ENCODE data around the gene COX4I1.
"Not testable (repeated sequence)": the region's sequence is repeated elsewhere in the genome, so short reads cannot be mapped to it uniquely, and the experiment has no call there.

COX4I1 gene

GRCh38 chr16:85823328-85823920 is 23.9 kb downstream of the COX4I1 start:
- DNase-seq (ENCODE audit: low read depth in 2 of 2), result no peak

DNA sequence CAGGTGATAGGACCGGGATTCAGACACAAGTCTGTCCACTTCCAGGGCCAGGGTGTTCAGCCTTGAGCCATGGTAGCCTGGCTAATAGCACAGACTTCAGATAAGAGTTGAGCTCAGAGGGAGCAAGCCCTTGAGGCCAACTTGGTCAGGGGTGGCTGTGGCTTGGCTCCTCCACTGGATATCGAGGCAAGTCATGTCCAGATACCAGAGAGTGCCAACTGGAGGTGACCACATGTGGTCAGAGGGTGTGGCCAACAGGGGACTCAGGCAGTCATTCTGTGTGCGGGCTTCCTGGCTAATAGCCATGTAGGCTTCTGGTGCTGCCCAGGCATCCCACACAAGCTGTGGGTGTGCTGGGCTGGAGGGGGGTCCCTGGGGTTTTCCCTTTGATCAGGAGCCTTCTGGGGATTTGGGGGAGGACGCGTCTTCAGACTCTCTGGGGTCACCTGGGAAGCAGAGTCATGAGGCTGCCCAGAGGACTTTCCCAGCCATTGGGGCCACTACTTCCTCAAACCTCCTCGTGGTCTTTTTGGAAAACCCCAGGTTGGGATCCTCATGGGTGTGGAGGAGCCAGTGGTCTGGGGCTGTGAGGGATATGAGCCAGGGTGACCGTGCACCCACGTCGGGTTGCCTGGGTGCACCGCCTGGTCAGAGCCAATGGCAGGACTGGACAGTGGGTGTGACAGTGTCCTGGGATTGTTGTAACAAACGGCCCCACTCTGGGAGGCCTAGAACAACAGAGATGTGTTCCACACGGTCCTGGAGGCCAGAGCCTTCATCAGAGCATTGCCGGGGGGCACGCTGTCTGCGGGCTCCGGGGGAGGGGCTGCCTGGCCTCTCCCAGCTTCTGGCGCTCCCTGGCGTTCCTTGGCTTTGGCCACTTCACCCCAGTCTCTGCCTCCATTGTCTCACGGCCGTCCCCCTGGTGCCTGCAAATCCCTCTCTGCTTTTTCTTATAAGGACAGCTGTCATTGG is 25.0 kb downstream of the COX4I1 start:
- DNase-seq (ENCODE audit: low read depth in 2 of 2), result no peak

GRCh38 chr16:85825326-85825725 is 25.8 kb downstream of the COX4I1 start:
- DNase-seq (ENCODE audit: low read depth in 2 of 2), result no peak

DNA sequence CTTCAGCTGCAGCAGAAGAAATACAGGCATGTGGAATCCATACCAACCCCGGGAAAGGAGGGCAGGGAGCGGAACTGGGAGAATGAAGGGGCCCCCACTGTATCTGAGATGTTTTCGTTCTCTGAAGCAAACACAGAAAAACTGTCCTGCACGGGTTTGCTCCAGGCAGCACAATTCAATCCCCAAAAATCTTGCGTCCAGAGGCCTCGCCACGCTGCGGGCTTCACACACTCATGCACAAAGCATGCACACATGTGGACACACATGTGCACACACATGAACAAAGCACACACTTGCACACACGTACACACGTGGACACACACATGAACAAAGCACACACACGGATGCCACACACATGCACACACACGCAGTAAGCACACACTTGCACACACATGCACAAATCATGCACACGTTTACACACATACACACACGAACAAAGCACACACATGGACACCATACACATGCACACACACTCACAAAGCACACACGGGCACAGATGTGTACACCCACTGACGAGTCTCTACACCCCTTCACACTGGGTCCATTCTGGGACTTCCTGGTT is 27.3 kb downstream of the COX4I1 start:
- DNase-seq (ENCODE audit: low read depth in 2 of 2), result no peak

DNA sequence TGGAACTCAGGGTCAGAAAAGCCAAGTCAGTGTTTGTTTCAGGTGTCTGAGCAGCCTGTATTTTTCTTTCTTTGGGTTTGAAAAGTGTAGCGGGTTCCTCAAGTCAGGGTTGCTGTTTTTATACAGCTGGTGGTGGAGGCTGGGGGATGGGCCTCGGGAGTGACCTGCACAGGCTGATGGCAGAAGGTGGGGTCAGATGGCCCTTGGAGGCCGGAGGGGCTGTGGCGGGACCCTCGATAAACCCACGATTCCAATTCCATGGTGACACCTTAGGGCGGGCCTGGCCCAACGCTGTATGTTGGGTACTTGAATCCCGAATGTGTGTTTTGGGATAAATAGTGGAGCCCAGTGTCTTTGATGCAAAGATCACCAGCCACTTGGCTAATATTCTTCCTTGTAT is 28.7 kb downstream of the COX4I1 start:
- no peak for DNase-seq (ENCODE audit: low read depth in 2 of 2)

- DNase-seq (ENCODE audit: low read depth in 2 of 2), result no peak
Observed at GRCh38 chr16:85829171-85829719, 29.8 kb downstream of the COX4I1 start.

GRCh38 chr16:85829751-85830445 is 30.4 kb downstream of the COX4I1 start:
- DNase-seq (ENCODE audit: low read depth in 2 of 2), result no peak

DNA sequence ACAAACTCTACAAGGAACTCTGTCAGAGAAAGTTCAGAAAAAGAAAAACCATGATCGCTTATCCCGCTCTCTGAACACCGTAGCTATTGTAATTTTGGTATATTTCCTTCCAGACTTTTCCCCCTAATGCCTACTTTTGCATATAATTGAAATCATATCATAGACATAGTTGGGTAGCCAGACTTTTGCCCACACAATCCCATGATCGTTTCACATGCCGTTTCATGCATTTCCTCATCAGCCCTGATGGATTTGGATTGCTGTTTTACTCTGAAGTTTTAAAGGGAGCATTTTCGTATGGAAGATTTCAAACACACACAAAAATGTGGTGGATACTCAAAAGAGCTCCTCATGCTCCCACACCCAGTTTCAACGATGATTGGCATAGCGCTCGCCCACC is 31.3 kb downstream of the COX4I1 start:
- DNase-seq (ENCODE audit: low read depth in 2 of 2), result no peak

GRCh38 chr16:85832570-85833218 is 33.2 kb downstream of the COX4I1 start:
- DNase-seq (ENCODE audit: low read depth in 2 of 2), result no peak

DNA sequence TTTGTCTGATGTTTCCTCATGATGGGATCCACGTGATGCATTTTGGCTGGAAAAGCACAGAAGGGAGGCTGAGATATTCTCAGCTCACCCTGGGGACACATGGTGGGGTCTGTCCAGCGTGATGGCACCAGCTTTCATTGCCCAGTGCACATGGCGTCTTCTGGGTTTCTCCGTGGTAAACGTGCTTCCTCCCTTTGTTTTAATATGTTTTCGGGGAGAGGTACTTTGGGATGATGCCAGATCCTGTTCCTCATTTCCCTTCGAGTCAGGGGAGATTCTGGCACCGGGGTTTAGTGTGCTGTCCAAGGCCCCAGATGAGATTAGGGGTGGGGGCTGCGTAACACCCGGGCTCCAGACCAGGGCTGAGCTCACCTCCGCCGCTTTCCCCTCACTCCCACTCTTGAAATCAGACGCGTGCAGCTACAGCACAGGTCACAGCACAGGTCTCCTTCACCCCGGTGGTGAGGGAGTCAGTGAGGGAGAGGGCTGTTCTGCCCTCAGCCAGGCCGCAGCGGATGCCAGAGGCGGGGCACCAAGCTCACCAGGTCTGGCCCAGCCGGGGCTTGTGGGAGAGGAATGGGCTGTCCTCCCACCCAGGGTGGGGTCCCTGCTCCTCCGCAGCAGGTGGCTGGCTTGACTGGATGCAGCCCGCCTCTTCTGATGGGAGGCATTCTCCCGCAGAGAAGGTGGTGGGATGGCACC is 33.9 kb downstream of the COX4I1 start:
- DNase-seq (ENCODE audit: low read depth in 2 of 2), result no peak

DNA sequence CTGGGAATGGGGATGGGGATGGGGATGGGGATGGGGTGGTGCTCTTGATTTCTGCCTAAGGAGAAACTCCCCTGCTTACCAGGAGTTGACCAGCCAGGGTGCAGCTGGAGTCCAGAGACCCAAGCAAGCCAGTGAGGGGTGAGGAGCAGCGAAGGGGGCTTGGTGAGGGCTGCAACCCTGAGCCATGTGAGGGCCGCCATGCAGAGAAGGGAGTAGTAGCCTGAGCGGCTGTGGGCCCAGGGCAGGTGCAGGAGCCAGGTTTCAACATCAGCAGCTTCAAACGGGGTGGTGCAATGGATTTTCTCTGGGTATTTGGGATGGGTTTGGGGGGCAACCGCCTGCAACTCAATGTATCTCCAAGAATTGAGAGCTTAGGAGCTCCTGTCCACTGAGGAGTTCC is 35.2 kb downstream of the COX4I1 start:
- no peak for DNase-seq (ENCODE audit: low read depth in 2 of 2)

GRCh38 chr16:85835227-85835751 is 35.8 kb downstream of the COX4I1 start:
- no peak for DNase-seq (ENCODE audit: low read depth in 2 of 2)

DNA sequence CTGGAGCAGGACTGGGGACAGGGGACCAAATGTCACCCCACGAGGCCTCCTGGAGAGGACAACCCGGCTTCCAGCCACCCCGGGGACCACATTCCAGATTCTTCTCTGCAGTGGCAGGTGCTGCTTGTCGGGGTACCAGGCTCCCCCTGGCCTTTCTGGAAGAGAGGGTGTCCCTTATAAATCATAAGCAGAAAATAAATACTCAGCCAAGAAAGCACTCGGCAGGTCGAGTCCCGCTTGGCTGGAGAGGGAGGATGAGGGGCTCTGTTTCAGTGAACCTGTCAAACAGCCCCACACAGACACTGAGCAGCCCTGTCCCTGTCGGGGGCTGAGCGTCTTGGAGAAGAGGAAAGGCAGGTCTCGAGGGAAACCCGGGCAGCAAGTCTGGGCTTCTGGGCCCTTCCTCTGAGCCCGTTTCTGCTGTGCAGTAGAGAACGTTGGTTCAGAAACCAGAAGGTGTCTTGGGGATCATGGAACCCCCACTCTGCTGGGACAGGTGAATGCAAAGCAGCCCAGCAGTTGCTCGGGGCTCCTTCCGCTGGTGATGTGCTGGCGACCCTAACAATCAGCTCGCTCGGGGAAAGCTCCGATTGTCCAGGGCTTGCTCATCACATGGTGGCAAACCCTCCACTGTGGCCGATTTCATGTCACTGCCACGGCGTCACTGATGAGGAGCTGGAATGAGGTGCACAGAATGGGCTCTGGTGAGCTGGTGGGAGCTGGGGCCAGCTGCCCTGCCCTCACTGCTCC is 36.6 kb downstream of the COX4I1 start:
- no peak for DNase-seq (ENCODE audit: low read depth in 2 of 2)

GRCh38 chr16:85836706-85837582 is 37.4 kb downstream of the COX4I1 start:
- no peak for DNase-seq (ENCODE audit: low read depth in 2 of 2)

DNA sequence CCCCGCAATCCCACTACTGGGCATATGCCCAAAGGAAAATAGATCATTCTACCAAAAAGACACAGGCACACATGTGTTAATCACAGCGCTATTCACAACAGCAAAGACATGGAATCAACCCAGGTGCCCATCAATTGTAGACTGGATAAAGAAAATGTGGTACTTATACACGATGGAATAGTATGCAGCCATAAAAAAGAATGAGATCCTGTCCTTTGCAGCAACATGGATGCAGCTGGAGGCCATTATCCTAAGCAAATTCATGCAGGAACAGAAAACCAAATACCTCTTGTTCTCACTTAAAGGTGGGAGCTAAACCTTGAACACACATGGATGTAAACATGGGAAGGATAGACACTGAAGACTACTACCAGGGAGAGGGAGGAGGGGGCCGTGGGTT is 38.2 kb downstream of the COX4I1 start:
- DNase-seq (ENCODE audit: low read depth in 2 of 2), result not testable (repeated sequence)

- no peak for DNase-seq (ENCODE audit: low read depth in 2 of 2)
Observed at GRCh38 chr16:85838381-85838780, 38.9 kb downstream of the COX4I1 start.

DNA sequence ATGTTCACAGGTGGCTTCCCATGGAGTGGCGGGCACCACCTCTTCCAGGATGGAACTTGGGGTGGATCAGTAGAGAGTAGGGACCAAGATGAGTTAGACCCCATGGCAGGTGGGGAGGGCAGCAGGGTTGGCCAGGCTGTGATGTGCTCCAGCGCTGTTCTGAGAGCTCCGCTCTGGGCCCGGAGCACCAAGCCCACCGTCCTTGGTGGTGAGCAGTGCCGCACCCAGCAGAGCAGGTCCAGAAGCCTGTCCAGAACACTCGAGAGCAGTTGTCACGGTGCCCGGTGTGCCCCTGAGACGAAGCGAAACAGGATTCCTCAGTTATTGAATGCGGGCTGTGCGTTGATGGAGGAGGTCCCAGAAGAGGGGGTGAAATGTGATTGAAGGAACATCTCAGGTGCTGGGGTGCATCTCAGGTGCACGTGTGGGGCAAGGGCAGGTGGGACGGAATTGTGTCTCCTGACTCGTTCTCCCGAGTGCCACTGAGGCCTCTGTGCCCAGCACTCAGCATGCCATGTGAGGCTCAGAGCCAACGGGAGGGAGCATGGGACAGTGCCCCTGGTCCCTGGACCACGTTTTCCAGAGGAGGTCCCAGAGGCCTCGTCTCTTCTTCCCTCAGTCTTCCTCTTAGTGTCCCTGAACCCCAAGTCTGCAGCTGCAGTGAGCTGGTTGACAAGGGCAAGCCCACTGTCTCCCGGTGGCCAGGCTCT is 39.5 kb downstream of the COX4I1 start:
- no peak for DNase-seq (ENCODE audit: low read depth in 2 of 2)

GRCh38 chr16:85839681-85840240 is 40.3 kb downstream of the COX4I1 start:
- DNase-seq (ENCODE audit: low read depth in 2 of 2), result no peak

Data from fibroblast of skin of left biceps (primary cell).